SHP77 treated with DMSO at 0.1 percent for 48 hours (cell line): ENCODE data around the gene ARHGAP5.

ENCODE experiments used
- DNase-seq: peaks from one replicate; lab custom pipeline; 2025; lab: John Stamatoyannopoulos, UW

ARHGAP5 gene, protein sequence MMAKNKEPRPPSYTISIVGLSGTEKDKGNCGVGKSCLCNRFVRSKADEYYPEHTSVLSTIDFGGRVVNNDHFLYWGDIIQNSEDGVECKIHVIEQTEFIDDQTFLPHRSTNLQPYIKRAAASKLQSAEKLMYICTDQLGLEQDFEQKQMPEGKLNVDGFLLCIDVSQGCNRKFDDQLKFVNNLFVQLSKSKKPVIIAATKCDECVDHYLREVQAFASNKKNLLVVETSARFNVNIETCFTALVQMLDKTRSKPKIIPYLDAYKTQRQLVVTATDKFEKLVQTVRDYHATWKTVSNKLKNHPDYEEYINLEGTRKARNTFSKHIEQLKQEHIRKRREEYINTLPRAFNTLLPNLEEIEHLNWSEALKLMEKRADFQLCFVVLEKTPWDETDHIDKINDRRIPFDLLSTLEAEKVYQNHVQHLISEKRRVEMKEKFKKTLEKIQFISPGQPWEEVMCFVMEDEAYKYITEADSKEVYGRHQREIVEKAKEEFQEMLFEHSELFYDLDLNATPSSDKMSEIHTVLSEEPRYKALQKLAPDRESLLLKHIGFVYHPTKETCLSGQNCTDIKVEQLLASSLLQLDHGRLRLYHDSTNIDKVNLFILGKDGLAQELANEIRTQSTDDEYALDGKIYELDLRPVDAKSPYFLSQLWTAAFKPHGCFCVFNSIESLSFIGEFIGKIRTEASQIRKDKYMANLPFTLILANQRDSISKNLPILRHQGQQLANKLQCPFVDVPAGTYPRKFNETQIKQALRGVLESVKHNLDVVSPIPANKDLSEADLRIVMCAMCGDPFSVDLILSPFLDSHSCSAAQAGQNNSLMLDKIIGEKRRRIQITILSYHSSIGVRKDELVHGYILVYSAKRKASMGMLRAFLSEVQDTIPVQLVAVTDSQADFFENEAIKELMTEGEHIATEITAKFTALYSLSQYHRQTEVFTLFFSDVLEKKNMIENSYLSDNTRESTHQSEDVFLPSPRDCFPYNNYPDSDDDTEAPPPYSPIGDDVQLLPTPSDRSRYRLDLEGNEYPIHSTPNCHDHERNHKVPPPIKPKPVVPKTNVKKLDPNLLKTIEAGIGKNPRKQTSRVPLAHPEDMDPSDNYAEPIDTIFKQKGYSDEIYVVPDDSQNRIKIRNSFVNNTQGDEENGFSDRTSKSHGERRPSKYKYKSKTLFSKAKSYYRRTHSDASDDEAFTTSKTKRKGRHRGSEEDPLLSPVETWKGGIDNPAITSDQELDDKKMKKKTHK (N-terminal part only)

DNA sequence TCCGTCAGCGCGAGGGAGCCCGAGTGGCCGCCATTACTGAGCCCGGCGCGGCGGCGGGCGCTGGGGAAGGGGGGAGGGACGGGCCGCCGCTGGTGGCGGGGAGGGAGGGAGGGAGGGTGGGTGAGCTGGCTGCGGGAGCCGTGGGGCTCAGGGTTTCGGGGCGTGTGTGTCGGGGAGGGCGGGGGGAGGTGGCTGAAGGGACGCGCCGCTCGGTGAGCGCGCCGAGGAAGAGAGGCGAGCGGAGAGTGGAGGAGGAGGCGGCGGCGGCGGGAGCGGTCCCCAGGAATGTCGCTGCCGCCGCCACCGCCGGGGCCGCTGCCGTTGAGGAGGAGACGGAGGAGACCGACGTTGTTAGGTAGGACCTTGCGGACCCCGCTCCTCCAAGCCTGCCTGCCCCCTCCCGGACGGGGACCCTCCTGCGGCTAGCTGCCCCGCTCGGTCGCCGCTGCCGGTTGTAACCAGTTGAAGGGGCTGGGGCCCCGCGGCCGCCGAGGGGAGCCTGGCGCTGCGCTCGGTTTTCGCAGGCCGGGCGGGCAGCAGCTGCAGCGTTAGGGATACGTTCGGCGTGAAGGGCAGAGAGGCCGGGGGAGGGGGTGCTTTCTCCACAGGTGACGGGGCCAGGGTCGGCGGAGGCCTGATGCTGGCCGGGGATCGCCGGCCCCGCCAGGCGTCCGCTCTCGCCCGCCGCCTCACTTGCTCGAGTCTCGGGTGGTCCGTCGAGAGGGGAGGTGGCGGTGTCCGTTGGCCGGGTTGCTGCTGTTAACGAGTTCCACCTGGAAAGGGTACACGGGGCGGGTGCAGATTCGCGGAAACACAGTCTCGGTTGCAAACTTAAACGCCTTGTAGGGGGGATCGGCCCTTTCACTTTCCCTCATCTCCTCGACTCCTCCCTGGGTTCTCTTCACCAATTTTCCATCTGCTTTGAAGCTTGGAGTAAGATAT, at the start of gene ARHGAP5:
Gene ARHGAP5, plus strand, starts transcription at position 224 of the 942 bp plus-strand sequence. CDS start 13,366 bp downstream, outside the sequence.
- DNase-seq, result no peak

DNA sequence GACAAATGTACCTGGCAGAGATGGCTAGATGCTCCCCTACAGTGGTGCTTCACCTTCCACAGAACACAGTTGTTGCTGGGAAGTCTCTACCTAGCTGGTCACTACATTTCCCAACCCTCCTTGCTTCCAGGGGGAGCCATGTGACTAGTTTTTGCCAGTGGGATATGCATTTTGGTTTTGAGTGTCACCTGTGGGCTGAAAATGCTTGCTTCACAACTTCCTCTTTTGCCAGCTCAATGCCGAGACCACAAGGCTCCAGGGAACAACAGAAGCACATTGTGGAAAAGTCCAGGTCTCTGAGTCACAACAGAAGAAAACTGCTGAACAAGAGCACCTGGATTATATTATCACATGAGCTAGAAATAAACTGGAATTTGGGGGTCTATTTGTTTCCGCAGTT, 48.5 kb upstream of the ARHGAP5 start:
- no peak for DNase-seq

- no peak for DNase-seq
Measured at GRCh38 chr14:32033543-32033942, 43.6 kb upstream of the ARHGAP5 start.

DNA sequence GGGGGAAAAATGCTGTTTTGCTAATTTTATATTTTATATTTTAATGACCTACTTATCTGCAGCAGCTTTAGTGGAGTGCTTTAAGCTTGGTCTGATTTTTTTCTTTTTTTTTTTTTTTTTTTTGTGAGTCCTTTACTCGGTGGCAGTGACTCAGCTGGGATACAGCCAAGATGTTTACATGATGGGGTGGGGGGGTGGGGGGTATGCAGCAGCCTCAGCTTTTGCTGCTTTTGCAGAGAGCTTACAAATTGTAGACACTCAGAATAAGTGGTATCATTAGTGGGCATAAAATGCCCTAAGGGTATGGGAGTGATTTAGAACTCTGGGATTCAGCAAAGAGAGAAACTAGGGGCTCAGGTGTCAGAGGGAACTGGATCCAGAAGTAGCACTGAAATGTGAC, 38.2 kb upstream of the ARHGAP5 start:
- no peak for DNase-seq

- no peak for DNase-seq
Measured at GRCh38 chr14:32039401-32040030, 37.6 kb upstream of the ARHGAP5 start.

- no peak for DNase-seq
Measured at GRCh38 chr14:32043624-32044023, 33.5 kb upstream of the ARHGAP5 start.

DNA sequence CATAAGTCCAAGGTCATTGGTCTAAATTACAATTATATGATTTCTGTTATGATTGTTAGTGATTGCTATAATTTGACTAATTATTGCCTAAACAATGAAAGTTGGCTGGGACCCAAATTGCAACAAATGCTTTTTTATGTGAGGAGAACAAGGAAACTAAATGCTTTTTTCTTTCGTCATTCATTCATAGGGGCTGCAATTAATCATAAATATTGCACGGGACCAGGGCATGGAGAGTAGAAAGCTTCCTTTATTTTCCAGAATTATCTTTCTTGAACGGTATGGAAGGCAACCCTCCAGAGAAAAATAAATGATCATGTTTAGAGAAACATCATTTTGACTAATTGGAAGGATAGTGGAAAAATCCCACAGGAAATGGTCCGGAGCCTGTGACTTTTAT, 32.6 kb upstream of the ARHGAP5 start:
- no peak for DNase-seq

DNA sequence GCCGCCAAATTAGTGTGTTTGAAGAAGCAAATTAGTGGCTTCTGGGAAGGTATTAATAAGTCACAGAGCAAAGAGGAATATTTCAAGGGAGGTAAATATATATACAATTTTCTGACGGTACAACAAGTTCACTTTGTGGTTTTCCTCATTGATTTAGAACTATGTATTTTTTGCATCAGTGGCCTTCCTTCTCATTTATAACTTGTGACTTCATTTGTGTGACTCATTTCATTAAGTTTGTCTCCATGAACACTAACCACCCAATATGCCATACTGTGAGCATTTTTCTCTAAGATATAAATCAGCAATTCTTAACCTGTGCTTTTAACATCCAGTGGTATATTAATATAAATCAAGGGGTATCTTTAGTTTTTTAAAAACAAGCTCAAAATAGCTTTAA, 29.3 kb upstream of the ARHGAP5 start:
- DNase-seq, result no peak

DNA sequence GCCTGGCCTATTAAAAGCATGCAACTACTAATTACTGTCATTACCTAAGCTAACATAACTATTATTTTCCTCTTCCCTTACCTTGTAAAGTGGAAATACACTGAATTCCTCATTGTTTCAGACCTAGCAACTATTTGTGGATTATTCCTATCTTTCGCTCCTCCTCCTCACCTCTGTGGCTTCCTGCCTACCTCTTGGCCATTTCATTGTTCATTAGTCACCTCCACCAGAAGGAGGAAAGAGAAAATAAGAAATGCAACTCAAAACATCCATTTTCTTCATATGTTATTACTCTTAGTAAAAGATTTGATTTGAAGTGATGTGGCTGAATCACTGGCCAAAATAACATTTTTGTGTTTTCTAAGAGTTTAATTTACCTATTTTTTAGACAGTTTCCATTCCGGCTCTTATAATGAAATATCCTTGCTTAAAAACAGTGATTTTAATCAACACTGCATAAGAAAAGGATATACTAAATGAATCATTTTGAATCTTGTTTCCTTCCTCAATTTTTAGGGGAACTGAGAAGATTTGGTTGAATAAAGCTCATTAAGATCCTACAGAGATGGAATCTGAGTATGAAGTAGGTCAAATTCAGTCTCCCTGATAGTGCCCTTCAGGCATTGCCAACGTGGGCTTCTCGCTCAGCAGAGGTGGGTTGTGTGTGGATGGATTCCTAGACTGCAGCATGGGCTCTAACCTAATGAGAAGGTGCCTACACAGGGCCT, 27.6 kb upstream of the ARHGAP5 start:
- DNase-seq, result no peak

GRCh38 chr14:32050878-32051277, 26.2 kb upstream of the ARHGAP5 start:
- no peak for DNase-seq

- no peak for DNase-seq
Measured at GRCh38 chr14:32054536-32054935, 22.6 kb upstream of the ARHGAP5 start.

- no peak for DNase-seq
Measured at GRCh38 chr14:32055175-32055574, 21.9 kb upstream of the ARHGAP5 start.

DNA sequence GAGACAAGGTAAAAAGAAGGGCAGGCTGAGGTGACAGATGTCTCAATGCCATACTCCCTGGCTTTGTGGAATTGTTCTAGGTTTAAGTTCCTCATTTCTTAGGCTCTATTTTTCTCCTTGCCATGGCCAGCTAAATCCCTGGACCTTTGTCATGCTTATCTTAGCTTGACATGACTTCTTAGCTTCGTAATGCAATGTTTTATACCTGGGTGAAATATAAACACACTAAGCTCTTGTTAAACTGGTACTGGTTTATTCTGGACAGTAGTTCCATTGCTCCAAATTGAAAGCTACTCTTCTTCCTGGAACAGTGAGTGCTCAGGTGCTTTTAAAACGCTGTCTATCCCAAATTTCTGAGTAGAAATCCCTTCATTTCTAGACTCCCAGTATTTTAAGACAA, 17.4 kb upstream of the ARHGAP5 start:
- DNase-seq, result no peak

DNA sequence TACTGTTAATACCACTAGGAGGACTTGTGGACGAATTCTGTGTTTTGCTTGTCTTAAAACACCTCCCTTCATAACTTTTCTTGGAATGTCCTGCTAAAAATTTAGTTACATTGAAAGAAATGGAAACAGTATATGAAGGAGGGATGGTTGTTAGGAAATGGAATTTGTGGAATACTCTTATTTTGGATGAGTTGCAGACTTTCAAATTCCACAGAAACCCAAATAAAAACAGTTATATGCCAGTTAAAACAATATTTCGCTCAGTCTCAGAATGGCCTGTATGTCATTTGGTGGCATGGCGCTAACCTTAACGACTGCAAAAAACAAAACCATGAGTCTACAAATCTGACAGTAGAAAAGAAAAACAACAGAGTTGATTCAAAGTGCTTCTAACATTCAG, 12.2 kb upstream of the ARHGAP5 start:
- DNase-seq, result no peak

DNA sequence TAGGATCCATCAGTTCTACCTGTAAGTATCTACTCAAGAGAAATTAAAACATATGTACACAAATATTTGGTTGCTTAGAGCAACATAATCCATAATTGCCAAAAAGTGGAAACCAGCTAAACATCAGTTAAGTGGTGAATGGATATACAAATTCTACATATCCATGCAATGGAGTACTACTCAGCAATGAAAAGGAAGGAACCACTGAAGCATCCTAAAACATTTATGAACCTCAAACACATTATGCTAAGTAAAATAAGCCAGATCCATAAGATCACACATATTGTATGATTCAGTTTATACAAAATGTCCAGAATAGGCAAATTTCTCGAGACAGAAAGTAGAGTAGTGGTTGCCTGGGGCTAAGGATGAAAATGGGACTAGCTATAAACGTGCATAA, 8.4 kb upstream of the ARHGAP5 start:
- no peak for DNase-seq

GRCh38 chr14:32070282-32070681, 6.8 kb upstream of the ARHGAP5 start:
- no peak for DNase-seq

DNA sequence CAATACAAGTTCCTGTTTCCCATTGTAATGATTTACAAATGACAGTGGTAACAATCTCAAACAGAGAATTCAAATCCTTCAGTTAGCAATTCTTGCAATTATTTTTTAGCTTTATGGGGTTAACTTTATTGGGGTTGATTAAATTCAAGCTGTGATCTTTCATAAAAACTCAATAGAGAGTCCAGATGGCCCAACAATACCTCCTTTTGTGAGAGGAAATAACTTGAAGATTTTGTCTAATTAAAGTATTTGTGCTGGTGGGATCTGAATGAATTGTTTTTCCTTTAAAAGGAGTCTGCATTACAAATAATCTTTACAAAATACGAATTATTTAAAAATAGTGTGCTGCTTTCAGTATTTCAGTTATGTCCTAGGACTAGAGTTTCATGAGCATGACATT, 4.4 kb upstream of the ARHGAP5 start:
- no peak for DNase-seq

- DNase-seq, result peak; percentile 81
Measured at GRCh38 chr14:32073537-32074189, 3.4 kb upstream of the ARHGAP5 start.

GRCh38 chr14:32074887-32075572, 2.1 kb upstream of the ARHGAP5 start:
- no peak for DNase-seq
